NCI-H510A treated with DMSO at 0.1 percent for 48 hours (cell line): Measurements from ENCODE around the gene NELL2.
"Not testable (repeated sequence)": the region's sequence is repeated elsewhere in the genome, so short reads cannot be mapped to it uniquely, and the experiment has no call there.

Experiments used
- DNase-seq: peaks from one replicate; lab custom pipeline; 2025; lab: John Stamatoyannopoulos, UW

The NELL2 gene

GRCh38 chr12:44778863-44779262 lies 97.3 kb downstream of the NELL2 start:
- DNase-seq: no peak

- no peak for DNase-seq
These were observed 99.1 kb downstream of the NELL2 start for GRCh38 chr12:44777044-44777443.

GRCh38 chr12:44775901-44776300 lies 100.2 kb downstream of the NELL2 start:
- no peak for DNase-seq

GRCh38 chr12:44774815-44775411 lies 101.2 kb downstream of the NELL2 start:
- peak; percentile 2 for DNase-seq

- no peak for DNase-seq
These were observed 104.6 kb downstream of the NELL2 start for GRCh38 chr12:44771485-44772021.

- no peak for DNase-seq
These were observed 110.3 kb downstream of the NELL2 start for GRCh38 chr12:44765796-44766195.

GRCh38 chr12:44763021-44763420 lies 113.1 kb downstream of the NELL2 start:
- DNase-seq: no peak

- no peak for DNase-seq
These were observed 116.8 kb downstream of the NELL2 start for GRCh38 chr12:44759289-44759688.

- no peak for DNase-seq
These were observed 125.6 kb downstream of the NELL2 start for GRCh38 chr12:44750468-44750867.

GRCh38 chr12:44749566-44749965 lies 126.5 kb downstream of the NELL2 start:
- no peak for DNase-seq

- no peak for DNase-seq
These were observed 127.1 kb downstream of the NELL2 start for GRCh38 chr12:44748950-44749468.

GRCh38 chr12:44741292-44741980 lies 134.7 kb downstream of the NELL2 start:
- not testable (repeated sequence) for DNase-seq

GRCh38 chr12:44738051-44738450 lies 138.1 kb downstream of the NELL2 start:
- no peak for DNase-seq

GRCh38 chr12:44728566-44728965 lies 147.5 kb downstream of the NELL2 start:
- DNase-seq: no peak

- DNase-seq: no peak
These were observed 155.8 kb downstream of the NELL2 start for GRCh38 chr12:44720265-44720664.

GRCh38 chr12:44717612-44718011 lies 158.5 kb downstream of the NELL2 start:
- DNase-seq: no peak

GRCh38 chr12:44716711-44717110 lies 159.4 kb downstream of the NELL2 start:
- no peak for DNase-seq

GRCh38 chr12:44711736-44712135 lies 164.4 kb downstream of the NELL2 start:
- no peak for DNase-seq

GRCh38 chr12:44709166-44709565 lies 166.9 kb downstream of the NELL2 start:
- DNase-seq: no peak

- peak; percentile 25 for DNase-seq
These were observed 167.9 kb downstream of the NELL2 start for GRCh38 chr12:44708218-44708617.

GRCh38 chr12:44703182-44703910 lies 172.8 kb downstream of the NELL2 start:
- no peak for DNase-seq

- no peak for DNase-seq
These were observed 178.6 kb downstream of the NELL2 start for GRCh38 chr12:44697511-44697910.

GRCh38 chr12:44696542-44696941 lies 179.6 kb downstream of the NELL2 start:
- no peak for DNase-seq
